Eye (tissue), 1 donor: ENCODE measurements around the gene GPR108.
"Not testable (repeated sequence)": the region's sequence is repeated elsewhere in the genome, so short reads cannot be mapped to it uniquely, and the experiment has no call there.

Experiments
- DNase-seq: peaks from one replicate; pipeline ENCODE4 v3.0.0-alpha.2; 2015

The GPR108 gene

DNA sequence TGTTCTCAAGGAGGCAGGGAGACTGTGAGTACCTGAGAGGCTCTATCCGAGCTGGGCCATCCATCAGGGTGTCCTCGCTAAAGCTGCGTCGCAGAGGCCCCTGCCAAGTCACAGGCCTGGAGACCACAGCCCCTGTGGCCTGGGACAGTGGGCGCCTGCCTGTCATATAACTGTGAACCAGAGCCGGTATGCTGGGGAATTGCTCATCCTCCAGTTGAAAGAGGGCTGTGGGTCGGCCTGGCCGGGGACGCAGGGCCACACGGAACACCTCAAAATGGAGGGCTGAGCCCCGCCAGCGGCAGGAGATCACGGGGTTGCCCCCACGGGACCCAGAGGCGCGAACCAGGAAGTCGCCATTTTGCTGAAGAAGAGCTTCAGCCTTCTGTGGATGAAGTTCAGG lies 23.2 kb upstream of the GPR108 start:
- DNase-seq: no peak

DNA sequence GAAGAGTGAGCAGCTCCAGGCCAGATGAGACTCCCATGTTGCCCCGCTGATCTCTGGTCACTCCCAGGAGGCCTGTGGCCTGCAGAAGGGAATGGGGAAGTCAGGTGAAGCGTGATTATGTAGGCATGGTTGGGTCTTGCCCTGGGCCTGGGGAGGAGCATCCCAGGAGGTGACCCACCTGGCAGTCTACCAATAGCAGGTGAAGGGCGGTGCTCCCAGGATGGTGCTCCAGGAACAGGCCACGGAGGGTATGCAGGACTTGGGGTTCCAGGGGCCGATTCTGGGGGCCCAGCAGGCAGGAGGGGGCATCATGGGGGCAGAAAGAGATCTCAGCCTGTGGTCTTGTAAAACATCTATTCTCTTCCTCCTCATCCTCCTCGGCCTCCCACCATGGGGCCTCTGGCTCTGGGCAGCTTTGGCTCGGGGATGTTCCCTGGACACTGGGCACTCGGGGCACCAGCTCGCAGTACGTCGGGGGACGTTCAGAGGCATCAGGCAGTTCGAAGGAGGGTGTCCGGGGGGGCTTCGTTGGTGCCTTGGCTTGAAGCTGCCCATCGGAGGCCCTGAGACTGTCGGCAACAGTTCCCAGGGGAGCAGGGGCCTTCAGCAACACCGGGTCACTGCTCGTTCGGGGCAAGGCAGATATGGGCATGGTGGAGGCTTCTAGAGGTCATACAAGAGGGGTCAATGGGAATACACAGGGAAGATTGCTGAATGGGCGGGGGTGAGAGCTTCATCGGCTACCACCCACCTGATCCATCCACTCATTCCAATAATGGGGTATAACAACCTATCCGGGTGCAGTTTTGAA lies 17.5 kb upstream of the GPR108 start:
- no peak for DNase-seq

DNA sequence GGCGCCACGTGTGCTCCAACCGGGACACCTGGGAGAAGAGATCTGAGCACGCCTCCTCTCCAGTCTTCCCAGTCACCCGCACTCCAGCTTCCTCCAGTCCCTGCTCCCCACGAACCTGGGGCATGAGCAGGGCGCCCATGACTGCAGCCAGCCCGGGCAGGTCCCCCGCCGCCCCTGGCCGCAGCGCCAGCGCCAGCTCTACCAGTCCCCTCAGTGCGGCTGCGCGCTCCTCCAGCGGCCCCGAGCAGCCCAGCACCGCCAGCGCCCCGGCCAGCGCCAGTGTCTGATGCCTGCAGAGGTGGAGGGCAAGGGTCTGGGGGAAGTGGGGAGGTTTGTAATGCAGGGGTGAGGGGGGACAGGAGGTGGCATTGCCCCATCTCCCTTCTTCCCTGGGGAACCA lies 16.8 kb upstream of the GPR108 start:
- no peak for DNase-seq

DNA sequence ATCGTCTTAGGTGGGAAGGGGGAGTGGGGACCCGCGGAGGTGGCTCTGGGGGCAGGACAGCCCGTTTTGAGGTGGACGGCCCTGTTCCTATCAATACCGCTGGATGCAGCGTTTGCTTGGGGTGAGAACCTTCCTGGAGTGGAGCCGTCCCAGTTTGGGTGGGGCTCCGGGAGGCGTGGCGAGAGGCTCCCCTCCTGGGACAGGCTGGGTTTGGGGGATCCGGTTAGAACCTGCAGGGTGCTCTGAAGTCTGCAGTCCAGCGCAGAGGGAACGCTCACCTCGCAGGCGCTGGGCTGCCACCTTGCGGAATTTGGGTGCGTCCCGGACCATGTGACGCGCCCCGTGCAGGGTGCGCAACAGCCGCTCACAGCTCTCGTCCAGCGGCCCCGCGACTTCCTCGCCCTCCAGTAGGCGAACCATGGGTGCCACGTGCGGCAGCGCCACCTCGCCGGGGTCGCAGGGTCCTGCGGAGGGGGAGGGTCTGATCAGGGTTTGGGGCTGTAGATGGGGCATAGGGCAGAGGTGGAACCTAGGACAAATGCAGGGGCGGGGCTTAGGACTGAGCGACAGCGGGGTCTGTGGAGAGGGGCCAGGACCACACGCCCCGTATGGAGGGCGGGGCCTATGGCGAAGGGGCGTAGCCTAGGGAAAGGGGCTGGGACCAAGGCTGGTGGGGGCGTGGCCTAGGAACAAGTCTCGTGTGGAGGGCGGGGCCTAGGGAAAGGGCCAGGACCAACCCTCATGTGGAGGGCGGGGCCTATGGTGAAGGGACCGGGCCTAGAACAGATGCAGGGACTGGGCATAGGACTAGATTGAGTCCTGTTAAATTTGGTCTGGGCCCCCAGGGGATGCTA lies 16.0 kb upstream of the GPR108 start:
- DNase-seq: peak; percentile 82

DNA sequence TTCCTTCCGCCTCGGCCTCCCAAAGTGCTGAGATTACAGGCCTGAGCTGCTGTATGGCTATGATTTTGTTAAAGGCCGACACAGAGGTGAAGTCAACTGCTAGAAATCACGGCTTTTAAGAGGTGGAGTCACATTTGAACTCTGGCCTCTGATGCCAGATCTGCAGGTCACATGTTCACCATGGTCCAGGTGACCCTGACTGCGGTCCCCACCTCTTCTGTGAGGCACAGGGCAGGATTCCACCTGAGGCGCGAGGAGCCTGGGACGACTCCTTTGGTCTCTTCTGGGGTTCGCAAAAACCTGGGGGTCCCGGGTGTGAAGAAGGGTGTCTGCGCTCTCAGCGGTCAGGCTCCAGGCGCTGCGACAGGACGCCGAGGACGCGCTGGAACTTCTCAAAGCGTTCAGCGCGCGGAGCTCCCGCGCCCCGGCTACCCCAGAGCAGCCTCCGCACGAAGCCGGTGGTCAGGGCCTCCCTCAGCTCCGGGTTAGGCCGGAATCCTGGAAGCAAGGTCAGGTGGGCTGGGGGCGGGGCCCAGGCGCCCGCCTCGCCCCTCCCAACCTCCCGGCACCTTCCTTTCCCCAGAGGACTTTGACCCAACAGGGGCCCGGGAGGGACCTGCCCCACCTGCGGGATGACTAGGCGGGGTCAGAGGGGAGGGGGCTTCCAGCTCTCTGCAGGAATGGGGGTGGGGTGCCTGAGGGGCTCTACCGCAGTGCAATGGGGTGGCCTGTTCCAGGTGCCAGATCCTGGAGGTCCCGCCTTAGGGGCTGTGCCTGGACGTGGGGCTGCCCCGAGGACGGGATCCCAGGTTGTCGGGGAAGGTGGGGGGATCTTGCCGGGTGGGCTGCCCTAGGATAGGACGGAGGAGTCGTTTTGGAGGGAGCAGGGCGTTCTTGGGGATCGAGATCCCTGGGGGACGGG lies 15.1 kb upstream of the GPR108 start:
- peak; percentile 24 for DNase-seq

DNA sequence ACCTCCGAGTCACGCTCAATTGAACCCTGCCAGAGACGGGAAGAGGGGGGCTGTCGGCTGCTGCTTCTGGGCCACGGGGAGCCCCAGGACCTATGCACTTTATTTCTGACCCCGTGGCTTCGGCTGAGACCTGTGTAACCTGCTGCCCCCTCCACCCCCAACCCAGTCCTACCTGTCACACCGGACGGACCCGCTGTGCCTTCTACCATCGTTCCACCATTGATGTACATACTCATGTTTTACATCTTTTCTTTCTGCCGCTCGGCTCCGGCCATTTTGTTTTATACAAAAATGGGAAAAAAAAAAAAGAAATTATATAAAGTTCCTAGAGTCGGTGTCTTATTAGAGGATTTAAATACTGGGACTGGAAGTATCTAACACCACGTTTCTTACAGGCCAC lies 13.8 kb upstream of the GPR108 start:
- no peak for DNase-seq

DNA sequence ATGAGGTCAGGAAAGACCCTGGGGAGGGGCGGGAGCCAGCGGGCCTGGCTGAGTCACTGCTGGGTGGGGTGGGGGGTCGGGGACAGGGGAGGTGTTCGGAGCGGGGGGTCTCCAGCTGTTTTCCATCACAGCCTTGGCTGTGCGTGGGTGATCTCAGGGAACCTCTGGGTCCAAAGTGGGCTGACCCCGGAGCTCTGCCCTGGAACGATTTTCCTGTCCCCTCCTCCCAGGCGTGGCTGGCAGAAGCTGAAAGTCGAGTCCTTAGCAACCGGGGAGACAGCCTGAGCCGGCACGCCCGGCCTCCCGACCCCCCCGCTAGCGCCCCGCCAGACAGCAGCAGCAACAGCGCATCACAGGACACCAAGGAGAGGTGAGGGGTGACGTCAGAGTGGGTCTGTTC lies 12.7 kb upstream of the GPR108 start:
- DNase-seq: no peak

DNA sequence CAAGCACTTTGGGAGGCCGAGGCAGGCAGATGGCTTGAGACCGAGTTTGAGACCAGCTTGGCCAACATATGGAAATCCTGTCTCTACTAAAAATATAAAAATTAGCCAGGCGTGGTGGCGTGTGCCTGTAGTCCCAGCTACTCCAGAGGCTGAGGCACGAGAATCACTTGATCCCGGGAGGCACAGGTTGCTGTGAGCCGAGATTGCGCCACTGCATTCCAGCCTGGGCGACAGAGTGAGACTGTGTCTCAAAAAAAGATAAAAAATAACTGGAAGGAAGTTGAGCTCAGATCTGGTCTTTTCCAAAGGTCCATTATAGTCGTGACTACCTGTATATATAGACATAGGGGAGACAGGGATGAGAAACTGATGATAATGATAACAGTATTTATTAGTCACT lies 11.2 kb upstream of the GPR108 start:
- DNase-seq: not testable (repeated sequence)

DNA sequence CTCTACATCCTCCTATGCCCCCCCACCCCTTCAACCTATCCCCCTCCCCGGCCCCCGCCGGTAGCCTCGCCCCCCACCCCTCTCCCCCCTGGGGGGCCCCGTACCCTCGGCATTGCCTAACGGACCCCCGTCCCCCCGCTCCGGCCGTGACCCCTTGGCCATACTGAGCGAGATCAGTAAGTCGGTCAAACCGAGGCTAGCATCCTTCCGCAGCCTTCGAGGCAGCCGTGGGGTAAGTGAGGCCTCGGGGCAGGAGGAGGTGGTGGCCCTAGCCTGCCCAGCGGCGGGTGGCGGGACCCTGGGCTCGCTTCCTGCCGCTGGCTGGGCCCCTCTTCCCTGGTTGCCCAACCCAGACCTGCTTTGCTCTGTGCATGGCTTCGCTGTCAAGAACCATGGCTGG lies 8.6 kb upstream of the GPR108 start:
- no peak for DNase-seq

DNA sequence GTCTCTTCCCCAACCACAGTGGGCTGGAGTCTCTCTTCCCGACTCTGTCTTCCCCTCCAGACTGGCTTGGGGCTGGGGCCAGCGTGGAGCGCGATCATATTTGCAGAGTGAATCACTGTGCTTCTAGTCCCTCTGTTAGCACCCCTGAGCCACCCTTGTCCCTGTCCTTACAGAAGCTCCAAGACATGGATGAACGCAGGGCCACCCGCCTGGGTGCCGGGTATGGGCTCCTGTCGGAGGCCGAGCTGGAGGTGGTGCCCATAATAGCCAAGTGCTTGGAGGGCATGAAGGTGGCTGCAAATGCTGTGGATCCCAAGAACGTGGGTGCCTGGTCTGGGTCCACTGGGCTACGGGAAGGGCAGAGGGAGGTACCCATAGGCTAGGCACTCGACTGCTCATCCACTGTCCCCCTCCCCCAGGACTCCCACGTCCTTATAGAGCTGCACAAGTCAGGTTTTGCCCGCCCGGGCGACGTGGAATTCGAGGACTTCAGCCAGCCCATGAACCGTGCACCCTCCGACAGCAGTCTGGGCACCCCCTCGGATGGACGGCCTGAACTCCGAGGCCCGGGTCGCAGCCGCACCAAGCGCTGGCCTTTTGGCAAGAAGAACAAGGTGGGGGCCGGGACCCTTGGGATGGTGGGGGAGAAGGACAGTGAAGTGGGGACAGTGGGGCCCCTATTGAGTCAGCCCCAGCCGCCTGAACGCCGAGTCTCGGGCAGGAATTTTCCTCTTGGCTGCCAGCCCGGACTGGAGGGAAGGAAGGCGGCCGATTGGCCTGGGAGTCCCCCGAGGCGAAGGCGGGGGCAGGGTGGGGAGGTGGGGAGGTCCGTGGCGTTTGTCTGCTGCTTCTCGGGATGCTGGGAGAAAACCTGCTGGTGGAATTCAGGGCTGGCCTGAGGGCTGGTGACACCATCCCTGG lies 7.3 kb upstream of the GPR108 start:
- DNase-seq: peak; percentile 74

DNA sequence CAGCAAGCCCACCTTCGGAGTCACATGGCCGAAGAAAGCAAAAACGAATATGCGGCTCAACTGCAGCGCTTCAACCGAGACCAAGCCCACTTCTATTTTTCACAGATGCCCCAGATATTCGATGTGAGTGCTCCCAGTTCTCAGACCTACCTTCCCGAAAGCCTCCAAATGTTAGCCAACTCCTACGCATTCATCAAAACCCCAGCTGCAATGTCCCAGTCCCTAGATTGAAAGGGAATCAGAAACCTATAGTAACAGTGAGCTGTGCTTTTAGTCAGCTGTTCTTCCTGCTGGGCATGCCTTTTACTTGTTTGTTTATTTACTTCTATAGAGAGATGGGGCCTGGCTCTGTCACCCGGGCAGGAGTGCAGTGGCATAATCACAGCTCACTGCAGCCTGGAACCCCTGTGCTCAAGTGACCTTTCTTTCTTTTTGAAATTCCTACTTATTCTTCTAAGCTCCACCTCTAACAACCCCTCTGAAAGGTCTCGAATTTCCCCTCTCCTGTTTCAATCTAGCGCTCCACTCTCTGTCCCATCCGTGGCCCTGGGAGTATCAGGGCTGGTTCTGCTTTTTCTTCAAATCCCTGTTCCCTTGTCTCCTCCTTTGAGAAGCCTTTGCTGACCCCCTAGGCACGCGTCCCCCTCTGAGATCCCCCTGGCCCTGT lies 6.5 kb upstream of the GPR108 start:
- no peak for DNase-seq

DNA sequence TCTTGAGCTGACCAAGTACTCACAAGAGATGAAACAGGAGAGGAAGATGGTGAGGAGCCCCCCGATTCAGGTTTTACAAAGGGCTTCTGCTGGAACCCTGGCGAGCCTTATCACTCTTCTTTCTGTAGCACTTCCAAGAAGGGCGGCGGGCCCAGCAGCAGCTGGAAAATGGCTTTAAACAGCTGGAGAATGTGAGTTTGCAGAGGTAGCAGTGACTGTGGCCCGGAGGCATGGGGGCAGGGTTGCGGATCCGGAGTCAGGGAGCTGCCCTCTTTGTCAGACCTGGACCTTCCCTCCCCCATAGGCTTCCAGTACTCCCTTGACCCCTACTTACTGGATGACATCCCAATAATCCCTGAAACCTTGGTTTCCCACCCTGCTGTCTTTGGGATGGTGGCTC lies 5.7 kb upstream of the GPR108 start:
- no peak for DNase-seq

DNA sequence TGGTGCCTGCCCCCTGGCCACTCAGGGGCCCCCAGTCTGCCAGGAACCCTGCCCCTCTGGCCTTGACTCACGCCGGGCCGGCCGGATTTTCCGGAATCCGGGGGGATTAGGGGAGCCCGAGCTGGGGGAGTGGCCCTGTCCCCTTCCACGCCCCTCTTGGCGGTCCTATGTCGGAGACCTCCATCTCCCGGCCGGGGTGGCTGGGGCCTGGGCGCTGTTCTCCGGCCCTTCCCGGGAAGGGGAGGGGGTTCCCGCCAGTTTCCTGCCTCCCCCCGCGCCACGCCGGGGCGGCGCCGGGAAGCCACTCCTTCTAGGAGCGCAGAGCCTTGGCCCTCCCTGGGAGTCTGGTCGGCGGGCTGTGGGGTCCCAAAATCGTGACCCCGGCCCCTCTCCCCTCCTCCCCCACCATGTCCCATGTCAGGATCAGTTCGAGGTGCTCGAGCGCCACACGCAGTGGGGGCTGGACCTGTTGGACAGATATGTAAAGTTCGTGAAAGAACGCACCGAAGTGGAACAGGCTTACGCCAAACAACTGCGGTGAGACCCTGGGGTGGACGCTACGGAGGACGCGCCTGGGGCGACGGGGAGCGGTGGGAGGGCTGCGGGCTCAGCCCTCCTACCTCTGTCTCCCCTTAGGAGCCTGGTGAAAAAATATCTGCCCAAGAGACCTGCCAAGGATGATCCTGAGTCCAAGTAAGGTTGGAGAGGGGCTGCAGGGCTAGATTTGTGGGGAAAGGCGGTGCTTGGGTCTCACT lies 3.4 kb upstream of the GPR108 start:
- DNase-seq: peak; percentile 61

DNA sequence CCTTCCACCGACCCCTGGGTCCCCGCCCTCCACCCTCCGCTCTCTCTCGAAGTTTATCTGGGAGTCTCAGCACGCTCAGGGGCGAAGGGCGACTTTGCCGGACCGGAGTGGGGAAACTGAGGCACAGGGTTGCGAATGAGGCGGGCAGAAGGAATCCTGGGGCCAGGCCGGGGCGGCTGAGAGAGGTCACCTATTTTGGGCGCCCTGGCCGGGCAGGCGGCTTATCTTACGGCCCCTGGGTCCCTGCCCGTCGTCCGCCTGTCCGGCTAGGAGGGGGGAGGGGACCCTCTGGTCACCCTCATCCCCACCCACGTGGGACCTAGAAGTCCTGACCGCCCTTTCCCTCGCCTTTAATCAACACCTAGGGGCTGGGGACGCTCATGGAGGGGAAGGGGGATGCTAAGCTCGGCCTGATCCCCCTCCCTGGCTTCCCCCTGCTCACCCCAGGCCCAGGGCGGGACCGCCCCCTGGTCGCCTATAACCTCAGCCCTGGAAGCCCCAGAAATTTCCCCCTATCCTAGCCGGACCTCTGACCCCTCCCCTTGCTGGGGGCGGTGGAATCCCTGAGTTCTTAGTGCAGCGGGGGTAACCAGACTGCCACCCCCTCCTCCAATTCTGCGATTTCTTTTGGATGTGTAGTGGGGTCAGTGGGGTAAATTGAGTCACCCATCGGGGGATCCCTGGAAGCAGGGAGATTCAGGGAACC lies 2.7 kb upstream of the GPR108 start:
- DNase-seq: peak; percentile 69

DNA sequence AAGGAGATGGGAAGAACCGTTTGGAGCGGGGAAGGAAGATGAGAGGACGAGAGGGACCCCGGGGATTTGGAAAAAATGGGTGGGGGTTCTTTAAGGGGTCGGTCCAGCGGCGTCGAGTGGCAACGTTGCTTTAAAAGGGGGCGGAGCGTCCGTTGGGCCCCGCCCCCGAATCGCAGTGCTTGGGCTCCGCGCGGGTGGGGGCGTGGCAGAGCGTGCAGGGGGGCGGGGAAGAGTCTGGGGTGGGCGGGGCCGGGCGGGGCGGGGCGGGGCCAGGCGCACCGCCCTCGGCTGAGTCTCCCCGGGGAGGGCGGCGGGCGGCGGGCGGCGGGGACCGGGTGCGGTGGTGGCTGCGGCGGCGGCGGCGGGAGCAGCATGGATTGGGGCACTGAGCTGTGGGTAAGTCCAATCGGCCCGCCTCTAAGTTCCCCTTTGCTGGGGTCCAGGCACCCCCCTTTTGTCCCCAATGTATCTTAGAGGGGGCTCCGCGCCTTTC lies 2.1 kb upstream of the GPR108 start, which contains the start of gene TRIP10:
TSS of gene TRIP10 (plus strand) at position 291 of the 493 bp plus-strand sequence. CDS start at position 373, 82 bp downstream.
- DNase-seq: peak; percentile 92

DNA sequence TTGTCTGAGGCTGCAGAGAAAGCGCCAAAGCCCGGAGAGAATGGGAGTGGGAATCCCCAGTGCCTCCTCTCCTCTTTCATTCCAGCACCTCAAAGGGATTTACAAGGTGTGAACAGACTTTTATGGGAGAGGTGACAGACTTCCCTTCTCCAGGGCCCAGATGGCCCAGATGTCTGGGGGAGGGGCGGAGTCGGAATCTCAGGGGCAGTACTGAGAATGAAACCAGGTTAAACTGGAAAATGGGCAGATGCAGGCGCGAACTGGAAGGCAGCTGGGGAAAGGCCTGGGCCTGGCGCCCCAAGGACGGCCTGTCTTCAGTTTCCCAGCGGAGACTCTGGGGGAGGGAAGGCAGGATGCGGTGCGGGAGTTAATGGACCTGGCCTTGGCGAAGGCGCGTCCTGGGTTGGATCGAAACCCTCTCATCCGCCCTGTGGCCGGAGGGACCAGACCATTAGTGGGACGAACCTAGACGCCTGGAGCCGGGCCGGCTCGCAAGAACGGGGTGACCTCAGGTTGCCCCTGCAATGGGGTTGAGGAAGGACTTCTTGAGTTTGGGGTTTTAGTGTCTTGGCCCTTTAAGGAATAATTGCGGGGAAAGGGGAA lies 1.5 kb upstream of the GPR108 start:
- DNase-seq: no peak

DNA sequence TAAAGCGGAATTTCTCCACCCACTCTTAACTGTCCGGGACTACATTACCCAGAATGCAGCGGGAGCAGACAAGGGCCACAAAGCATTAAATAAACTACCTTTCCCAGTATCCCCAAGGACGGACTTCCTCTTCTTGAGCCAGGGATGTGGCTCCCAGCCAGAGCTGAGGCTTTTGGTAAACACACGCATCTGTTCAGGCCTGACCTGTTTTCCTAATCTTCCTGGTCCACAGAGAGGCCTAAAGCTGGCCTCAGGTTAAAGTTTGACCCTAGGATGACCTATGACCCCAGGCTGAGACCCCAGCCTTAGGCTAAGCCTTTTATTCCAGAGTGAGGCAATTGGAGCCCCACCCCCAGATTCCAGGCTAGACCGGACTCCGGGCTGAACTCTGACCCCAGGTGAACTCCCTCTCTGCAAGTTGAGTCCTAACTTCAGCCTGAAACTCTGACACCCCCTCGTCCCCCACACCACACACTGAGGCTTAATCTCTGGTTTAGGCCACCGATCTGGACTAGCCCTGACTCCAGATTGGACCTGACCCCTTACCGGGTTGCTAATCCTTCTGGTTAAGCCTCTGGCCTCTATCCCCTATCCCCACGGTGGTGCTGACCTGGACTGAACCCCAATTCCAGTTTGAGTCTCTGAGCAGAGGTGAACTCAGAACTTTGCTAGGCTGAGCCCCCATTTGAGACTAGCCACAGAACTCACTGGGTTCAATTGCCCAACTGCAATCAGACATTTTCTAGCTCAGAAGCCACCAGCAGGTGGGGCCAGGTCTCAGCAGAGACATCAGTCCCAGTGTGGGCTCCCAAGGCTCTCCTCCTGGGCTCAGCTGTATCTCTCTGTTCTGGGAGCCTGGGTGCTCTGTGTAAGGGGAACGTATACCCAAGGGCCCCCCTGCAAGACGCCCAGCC lies 750 bp upstream of the GPR108 start:
- DNase-seq: peak; percentile 86

DNA sequence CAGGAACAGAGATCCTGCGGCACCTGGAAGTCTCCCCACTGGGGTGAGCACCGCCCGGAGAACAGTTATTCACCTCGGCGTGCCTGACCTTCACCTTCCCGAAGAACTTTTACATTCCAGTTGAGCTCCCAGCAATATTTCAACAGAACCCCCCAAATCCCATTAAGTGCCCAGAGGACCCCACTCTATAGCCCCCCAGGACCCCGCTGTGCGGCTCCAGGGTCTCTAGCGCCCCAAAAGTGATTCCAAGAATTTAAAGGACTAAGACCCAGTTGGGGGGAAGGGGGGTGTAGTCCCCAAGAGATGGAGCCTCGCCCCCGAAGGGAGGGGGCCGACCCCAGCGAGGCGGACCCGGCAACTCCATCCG lies 480 bp downstream of the GPR108 start:
- no peak for DNase-seq
